RWPE2 (cell line): ENCODE data around the gene SELP.
"Not testable (repeated sequence)": the region's sequence is repeated elsewhere in the genome, so short reads cannot be mapped to it uniquely, and the experiment has no call there.

Experiments used
- ATAC-seq: fragments of 200-7000 bp; cut with Tn5 transposase; 3 replicates; pipeline ENCODE4 v1.9.1; 2021; ENCODE audit warnings: low read depth
- DNase-seq: peaks from one replicate; pipeline ENCODE4 v3.0.0-alpha.2; 2020; ENCODE audit warnings: low spot score
- H3K27ac ChIP-seq: fragments of 450-650 bp; 2 replicates; pipeline ENCODE4 v1.5.1; 2017; ENCODE audit warnings: mild to moderate bottlenecking; ENCODE audit not compliant: poor library complexity, severe bottlenecking
- H3K27me3 ChIP-seq: fragments of 250-450 bp; sonication (Bioruptor Pico); 2 replicates; pipeline ENCODE4 v1.5.1; 2021; ENCODE audit warnings: mild to moderate bottlenecking, moderate library complexity; ENCODE audit not compliant: insufficient read depth, poor library complexity, severe bottlenecking
- H3K36me3 ChIP-seq: fragments of 250-450 bp; sonication (Bioruptor Pico); 2 replicates; pipeline ENCODE4 v1.5.1; 2020; ENCODE audit warnings: low read depth, mild to moderate bottlenecking, moderate library complexity
- H3K4me1 ChIP-seq: fragments of 250-450 bp; sonication (Bioruptor Pico); 2 replicates; pipeline ENCODE4 v1.5.1; 2021; ENCODE audit warnings: mild to moderate bottlenecking, moderate library complexity; ENCODE audit not compliant: insufficient read depth, poor library complexity, severe bottlenecking
- H3K4me3 ChIP-seq: fragments of 250-450 bp; sonication (Bioruptor Pico); 2 replicates; pipeline ENCODE4 v1.5.1; 2021; ENCODE audit warnings: mild to moderate bottlenecking, moderate library complexity; ENCODE audit not compliant: severe bottlenecking
- H3K9me3 ChIP-seq: fragments of 250-450 bp; sonication (Bioruptor Pico); 2 replicates; pipeline ENCODE4 v1.5.1; 2021; ENCODE audit warnings: mild to moderate bottlenecking, moderate library complexity; ENCODE audit not compliant: severe bottlenecking
- CTCF ChIP-seq: fragments of 450-650 bp; IDR thresholded peaks from one replicate; pipeline ENCODE4 v1.5.1; 2017; ENCODE audit warnings: mild to moderate bottlenecking, moderate library complexity; ENCODE audit not compliant: poor library complexity, severe bottlenecking

SELP gene

GRCh38 chr1:169661066-169661465, 31.1 kb upstream of the SELP start:
- H3K9me3 ChIP-seq, DNase-seq, H3K4me1 ChIP-seq, H3K4me3 ChIP-seq, H3K36me3 ChIP-seq, H3K27me3 ChIP-seq, H3K27ac ChIP-seq, ATAC-seq: not testable (repeated sequence)

GRCh38 chr1:169658777-169659176, 28.9 kb upstream of the SELP start:
- ATAC-seq, H3K36me3 ChIP-seq, H3K4me1 ChIP-seq, H3K9me3 ChIP-seq, DNase-seq, H3K27me3 ChIP-seq, H3K4me3 ChIP-seq, H3K27ac ChIP-seq: not testable (repeated sequence)

GRCh38 chr1:169653873-169654272, 23.9 kb upstream of the SELP start:
- H3K4me1 ChIP-seq: no peaks in the 10 kb centered on the region
- H3K36me3 ChIP-seq: no peaks in the 10 kb centered on the region
- ATAC-seq (no peak), DNase-seq (no peak)
- no peak overlapping the region for H3K4me3 ChIP-seq
- H3K27me3 ChIP-seq: no peaks in the 10 kb centered on the region
- no peak for TF ChIP-seq CTCF
- H3K9me3 ChIP-seq: no peaks in the 10 kb centered on the region
- H3K27ac ChIP-seq: no peak overlapping the region

- Histone ChIP-seq H3K27ac (no peak overlapping the region), H3K9me3 (no peaks in the 10 kb centered on the region), H3K36me3 (no peaks in the 10 kb centered on the region), H3K4me3 (no peak overlapping the region), H3K4me1 (no peaks in the 10 kb centered on the region), H3K27me3 (peaks cover 11% of the 10 kb centered on the region)
- TF ChIP-seq CTCF: no peak
- DNase-seq: no peak
- no peak for ATAC-seq
Observed at GRCh38 chr1:169651035-169651434, 21.1 kb upstream of the SELP start.

- Histone ChIP-seq H3K4me1 (no peaks in the 10 kb centered on the region), H3K27ac (no peak overlapping the region), H3K27me3 (peaks cover 11% of the 10 kb centered on the region), H3K9me3 (no peaks in the 10 kb centered on the region), H3K36me3 (no peaks in the 10 kb centered on the region), H3K4me3 (no peak overlapping the region)
- TF ChIP-seq CTCF: no peak
- DNase-seq (no peak), ATAC-seq (no peak)
Observed at GRCh38 chr1:169650551-169650950, 20.6 kb upstream of the SELP start.

GRCh38 chr1:169648709-169649108, 18.8 kb upstream of the SELP start:
- ATAC-seq (no peak), DNase-seq (no peak)
- Histone ChIP-seq H3K27me3 (peaks cover 11% of the 10 kb centered on the region), H3K4me3 (no peak overlapping the region), H3K4me1 (no peaks in the 10 kb centered on the region), H3K27ac (no peak overlapping the region), H3K9me3 (no peaks in the 10 kb centered on the region), H3K36me3 (no peaks in the 10 kb centered on the region)
- TF ChIP-seq CTCF: no peak
